Vagina (tissue), 2 donors: ENCODE data around the gene CBLN3. TPM values are rescaled to one million over a fixed set of nuclear protein-coding genes. Genes with fewer than 3 reads are reported as not detected.

ENCODE experiments used
- DNase-seq, 2 donors: peaks; one replicate each; pipeline ENCODE4 v3.0.0-alpha.2; 2017; ENCODE audit errors: extremely low spot score in 2 of 2
- H3K27ac ChIP-seq: fragments of 200-600 bp; sonication (generic); one replicate; pipeline ENCODE4 v1.5.1; 2019
- H3K27me3 ChIP-seq: fragments of 200-600 bp; sonication (generic); one replicate; pipeline ENCODE4 v1.5.1; 2019
- H3K36me3 ChIP-seq, 2 donors: fragments of 200-600 bp; sonication (generic); one replicate each; pipeline ENCODE4 v1.5.1; 2017 to 2019
- H3K4me1 ChIP-seq: fragments of 200-600 bp; sonication (generic); one replicate; pipeline ENCODE4 v1.5.1; 2019
- H3K4me3 ChIP-seq, 2 donors: fragments of 200-600 bp; sonication (generic); 1 replicate in 1 of 2; 2 replicates in 1 of 2; pipeline ENCODE4 v1.5.1; 2016 to 2019
- H3K9me3 ChIP-seq: fragments of 200-600 bp; sonication (generic); one replicate; pipeline ENCODE4 v1.5.1; 2019
- CTCF ChIP-seq, 3 experiments: fragments of 450-650 bp in 2 of 3; fragments of 200-600 bp in 1 of 3; sonication (generic) in 1 of 3; IDR thresholded peaks; one replicate each; pipeline ENCODE4 v1.5.1; 2017 to 2019; ENCODE audit warnings: antibody characterized with exemption in 3 of 3, mild to moderate bottlenecking in 2 of 3, moderate library complexity in 2 of 3
- POLR2A ChIP-seq, 2 donors: fragments of 450-650 bp; IDR thresholded peaks; one replicate each; pipeline ENCODE4 v1.6.1; 2017; ENCODE audit warnings: antibody characterized with exemption in 2 of 2, mild to moderate bottlenecking in 2 of 2, moderate library complexity in 2 of 2
- POLR2AphosphoS5 ChIP-seq, 2 donors: sonication (generic); formaldehyde crosslinking; IDR thresholded peaks; one replicate each; pipeline ENCODE4 v1.9.0; 2017; ENCODE audit warnings: antibody characterized with exemption in 2 of 2, mild to moderate bottlenecking in 2 of 2, low read depth in 1 of 2; ENCODE audit not compliant: insufficient read depth in 1 of 2
- intact Hi-C: fragments of 100-400 bp; cut with DNase I; formaldehyde crosslinking; loops from one replicate; pipeline ENCODE4 v1.15.1; 2023
- total RNA-seq: library from RNA; depleted of rRNA; stranded (reverse); fragments of >200 nt; gene quantifications from one replicate; pipeline ENCODE4 v1.2.3, GENCODE V29; 2016

CBLN3 gene
- total RNA-seq, 1 donor from 2014 or later: 1.7 TPM

DNA sequence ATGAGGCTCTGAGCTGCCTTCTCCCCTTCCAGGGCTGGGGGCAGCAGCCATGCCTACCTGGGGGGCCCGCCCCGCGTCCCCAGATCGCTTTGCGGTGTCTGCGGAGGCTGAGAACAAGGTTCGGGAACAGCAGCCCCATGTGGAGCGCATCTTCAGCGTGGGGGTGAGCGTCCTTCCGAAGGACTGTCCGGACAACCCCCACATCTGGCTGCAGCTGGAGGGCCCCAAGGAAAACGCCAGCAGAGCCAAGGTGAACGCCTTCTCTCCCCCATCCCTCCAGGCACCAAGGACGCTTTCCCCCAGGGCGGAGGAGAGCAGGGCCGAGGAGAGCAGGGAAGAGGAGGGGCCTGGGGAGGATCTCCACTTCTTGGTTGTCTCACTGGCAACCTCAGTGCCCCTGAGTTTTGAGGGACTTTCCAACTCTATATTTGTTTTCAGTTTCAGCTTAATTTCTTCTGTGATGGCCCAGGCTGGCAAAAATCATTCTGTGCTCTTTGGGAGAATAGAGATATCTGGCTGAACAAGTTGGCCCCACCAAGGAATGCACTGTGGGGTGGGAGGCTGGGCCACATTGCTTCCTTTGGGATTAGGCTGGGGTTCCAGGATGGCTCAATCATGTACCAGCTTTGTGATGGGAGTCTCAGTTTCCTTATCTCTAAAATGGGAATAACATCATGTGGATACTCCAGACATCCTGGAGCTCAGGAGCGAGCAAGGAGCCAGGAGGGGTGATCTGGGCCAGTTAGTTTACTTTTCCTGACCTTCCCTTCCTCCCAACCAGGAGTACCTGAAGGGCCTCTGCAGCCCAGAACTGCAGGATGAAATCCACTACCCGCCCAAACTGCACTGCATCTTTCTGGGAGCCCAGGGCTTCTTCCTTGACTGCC, 1.5 kb upstream of the CBLN3 start:
- H3K4me3 ChIP-seq: peak overlapping the region; percentile 72 to 93
- intact Hi-C loops: loop anchor here (2.0 to 5.0 kb wide), 2 partner anchors 64 to 189 kb away; partner anchors contain the start of gene TINF2
- H3K27me3 ChIP-seq: no peaks in the 10 kb centered on the region
- DNase-seq: peak; percentile 82 to 94
- peaks cover 58% of the 10 kb centered on the region for H3K4me1 ChIP-seq
- H3K36me3 ChIP-seq: peaks cover 0 to 23% of the 10 kb centered on the region in 2 donors
- TF ChIP-seq CTCF (IDR thresholded peaks at IDR 0.05) (no peak), POLR2AphosphoS5 (IDR thresholded peaks at IDR 0.05; ENCODE audit: insufficient read depth in 1 of 2, low read depth in 1 of 2) (peak in 1 of 2 donors; percentile 58)
- H3K27ac ChIP-seq: peak overlapping the region; percentile 92
- no peaks in the 10 kb centered on the region for H3K9me3 ChIP-seq

GRCh38 chr14:24430143-24430681, 744 bp upstream of the CBLN3 start:
- H3K4me1 ChIP-seq: peaks cover 64% of the 10 kb centered on the region

GRCh38 chr14:24428628-24429394, 657 bp downstream of the CBLN3 start:
- peaks cover 64% of the 10 kb centered on the region for H3K4me1 ChIP-seq
- intact Hi-C loops: no loop called here
- DNase-seq: peak; percentile 84 to 88
- peak overlapping the region; percentile 72 to 93 for H3K4me3 ChIP-seq
- no peak for TF ChIP-seq CTCF (IDR thresholded peaks at IDR 0.05)
- no peak for TF ChIP-seq POLR2A (IDR thresholded peaks at IDR 0.05)
- TF ChIP-seq POLR2AphosphoS5 (IDR thresholded peaks at IDR 0.05; ENCODE audit: insufficient read depth in 1 of 2, low read depth in 1 of 2): no peak
- no peaks in the 10 kb centered on the region for H3K9me3 ChIP-seq
- peak overlapping the region; percentile 92 for H3K27ac ChIP-seq
- H3K27me3 ChIP-seq: no peaks in the 10 kb centered on the region
- H3K36me3 ChIP-seq: peaks cover 0 to 19% of the 10 kb centered on the region in 2 donors

More at GRCh38 chr14:24430143-24430681, 744 bp upstream of the CBLN3 start:
- peak overlapping the region; percentile 92 for H3K27ac ChIP-seq
- intact Hi-C loops: loop anchor here (2.0 to 5.0 kb wide), 2 partner anchors 63 to 188 kb away; partner anchors contain the start of gene TINF2
- peak; percentile 90 to 94 for DNase-seq
- no peak for TF ChIP-seq POLR2AphosphoS5 (IDR thresholded peaks at IDR 0.05; ENCODE audit: insufficient read depth in 1 of 2, low read depth in 1 of 2)
- TF ChIP-seq POLR2A (IDR thresholded peaks at IDR 0.05): no peak
- no peak for TF ChIP-seq CTCF (IDR thresholded peaks at IDR 0.05)
- no peaks in the 10 kb centered on the region for H3K27me3 ChIP-seq
- H3K9me3 ChIP-seq: no peaks in the 10 kb centered on the region
- peaks cover 0 to 23% of the 10 kb centered on the region in 2 donors for H3K36me3 ChIP-seq
- H3K4me3 ChIP-seq: peak overlapping the region; percentile 72 to 93

DNA sequence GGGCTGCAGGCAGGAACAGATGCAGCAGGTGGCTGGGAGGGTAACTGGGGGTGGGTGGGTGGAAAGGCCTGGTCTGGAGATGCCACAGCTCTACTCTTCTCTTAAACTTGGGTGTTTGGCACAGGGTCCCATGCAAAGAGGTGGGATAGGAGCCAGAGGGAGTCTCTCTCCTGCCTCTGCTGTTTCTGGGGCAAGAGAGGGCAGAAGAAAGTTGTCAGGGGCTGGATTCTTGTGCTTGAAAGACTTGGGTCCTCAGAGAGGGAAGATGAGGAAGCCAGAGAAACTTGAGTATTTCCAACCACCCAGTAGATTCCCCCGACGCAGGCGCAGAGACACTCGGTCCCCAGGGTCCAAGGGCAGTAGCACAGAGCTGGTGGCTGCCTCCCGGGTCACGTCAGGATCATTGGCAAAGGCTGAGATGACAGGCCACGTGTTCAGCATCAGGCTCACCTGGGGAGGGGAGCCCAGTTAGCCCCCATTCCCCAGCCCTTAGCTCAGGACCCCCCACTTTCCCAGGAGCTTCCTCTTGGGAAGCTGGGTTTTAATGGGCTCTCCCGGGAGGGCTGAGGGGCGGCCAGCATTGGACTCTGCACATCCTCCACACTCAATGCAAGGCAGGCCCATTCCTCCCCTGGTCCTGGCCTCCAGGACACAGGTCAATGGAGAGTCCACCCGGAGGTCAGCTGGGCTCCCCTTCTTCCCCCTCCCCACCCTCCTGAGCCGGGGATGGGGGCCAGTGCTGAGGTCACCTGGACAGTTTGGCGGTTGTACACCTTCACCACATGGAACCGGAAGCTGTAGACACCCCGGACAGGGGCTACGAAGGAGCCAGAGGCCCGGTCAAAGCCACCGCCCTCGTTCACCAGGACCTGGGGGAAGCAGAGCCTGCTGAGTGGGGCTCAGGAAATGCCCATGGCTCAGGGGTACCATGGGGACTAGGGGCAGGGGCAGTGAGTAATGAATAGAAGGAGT, 1.6 kb downstream of the CBLN3 start:
- H3K4me3 ChIP-seq: no peak overlapping the region
- no peaks in the 10 kb centered on the region for H3K27me3 ChIP-seq
- peak; percentile 84 to 86 for DNase-seq
- intact Hi-C loops: no loop called here
- TF ChIP-seq POLR2A (IDR thresholded peaks at IDR 0.05) (no peak), CTCF (IDR thresholded peaks at IDR 0.05) (no peak), POLR2AphosphoS5 (IDR thresholded peaks at IDR 0.05; ENCODE audit: insufficient read depth in 1 of 2, low read depth in 1 of 2) (no peak)
- peaks cover 57% of the 10 kb centered on the region for H3K4me1 ChIP-seq
- H3K36me3 ChIP-seq: peaks cover 0 to 11% of the 10 kb centered on the region in 2 donors
- H3K27ac ChIP-seq: peak overlapping the region; percentile 92
- no peaks in the 10 kb centered on the region for H3K9me3 ChIP-seq
